Measurements from ENCODE around the gene GJD3.

- TF ChIP-seq CTCF (conservative IDR thresholded peaks at IDR 0.05; ENCODE audit: low read depth, low read length) (no peak), POLR2A (IDR thresholded peaks at IDR 0.05; ENCODE audit: low read depth, low read length) (no peak), MXI1 (IDR thresholded peaks at IDR 0.05; ENCODE audit: borderline replicate concordance, low read depth, low read length) (no peak), USF2 (IDR thresholded peaks at IDR 0.05; ENCODE audit: low read depth, low read length) (no peak), RFX5 (IDR thresholded peaks at IDR 0.05; ENCODE audit: low read depth, low read length) (no peak), RCOR1 (IDR thresholded peaks at IDR 0.05; ENCODE audit: insufficient replicate concordance, low read length) (no peak), SMC3 (IDR thresholded peaks at IDR 0.05; ENCODE audit: low read depth, low read length) (no peak), RAD21 (IDR thresholded peaks at IDR 0.05; ENCODE audit: low read length) (no peak), BHLHE40 (IDR thresholded peaks at IDR 0.05; ENCODE audit: low read depth, low read length) (no peak)
Measured at GRCh38 chr17:40373999-40374398, 9.5 kb upstream of the GJD3 start.
